Smooth muscle cell (in vitro differentiated cells): ENCODE results near the gene STEAP1B. TPM values are rescaled to one million over a fixed set of nuclear protein-coding genes. Genes with fewer than 3 reads are reported as not detected.

Experiments used
- DNase-seq: peaks from one replicate; lab custom pipeline; 2025; ENCODE audit not compliant: unreplicated experiment; lab: John Stamatoyannopoulos, UW
- H2AFZ ChIP-seq: fragments of 200-600 bp; sonication (generic); 2 replicates; pipeline ENCODE4 v1.6.0; 2016; ENCODE audit warnings: antibody characterized with exemption, low read depth, mild to moderate bottlenecking
- H3F3A ChIP-seq: fragments of 200-600 bp; sonication (generic); 2 replicates; pipeline ENCODE4 v1.6.0; 2017; ENCODE audit warnings: antibody characterized with exemption, low read depth
- H3K27ac ChIP-seq: fragments of 200-600 bp; sonication (generic); 2 replicates; pipeline ENCODE4 v1.5.1; 2016; ENCODE audit warnings: low read depth, mild to moderate bottlenecking
- H3K27me3 ChIP-seq: fragments of 200-600 bp; sonication (generic); 2 replicates; pipeline ENCODE4 v1.6.1; 2016; ENCODE audit warnings: low read depth, mild to moderate bottlenecking
- H3K36me3 ChIP-seq: fragments of 200-600 bp; sonication (generic); 2 replicates; pipeline ENCODE4 v1.5.1; 2016; ENCODE audit warnings: low read depth
- H3K4me1 ChIP-seq: fragments of 200-600 bp; sonication (generic); 2 replicates; pipeline ENCODE4 v1.5.1; 2016; ENCODE audit warnings: low read depth
- H3K4me2 ChIP-seq: fragments of 200-600 bp; sonication (generic); 2 replicates; pipeline ENCODE4 v1.6.0; 2016; ENCODE audit warnings: mild to moderate bottlenecking
- H3K4me3 ChIP-seq: fragments of 200-600 bp; sonication (generic); 2 replicates; pipeline ENCODE4 v1.5.1; 2016; ENCODE audit warnings: mild to moderate bottlenecking
- H3K79me2 ChIP-seq: fragments of 200-600 bp; sonication (generic); 2 replicates; pipeline ENCODE4 v1.6.0; 2016; ENCODE audit warnings: low read depth, mild to moderate bottlenecking
- H3K9ac ChIP-seq: fragments of 200-600 bp; sonication (generic); 2 replicates; pipeline ENCODE4 v1.6.0; 2016; ENCODE audit warnings: low read depth
- H3K9me3 ChIP-seq: fragments of 200-600 bp; sonication (generic); replicated peaks from 2 replicates; pipeline ENCODE4 v1.5.1; 2016; ENCODE audit warnings: low read depth
- H4K20me1 ChIP-seq: fragments of 200-600 bp; sonication (generic); 2 replicates; pipeline ENCODE4 v1.6.0; 2016; ENCODE audit warnings: low read depth
- WGBS: methylation state at CpG from one replicate; pipeline ENCODE4 v1.1.7; 2016; ENCODE audit warnings: low lambda C conversion rate; 5-methylcytosine and 5-hydroxymethylcytosine counted together
- polyA plus RNA-seq: library from polyadenylated mRNA; unstranded; fragments of >200 nt; fragmentation: Nextera tagmentation; extraction: Ambion mirVana; gene quantifications from 2 replicates; pipeline ENCODE4 v1.2.1, GENCODE V29; 2016
- total RNA-seq: library from RNA; depleted of rRNA; stranded (reverse); fragments of >200 nt; gene quantifications from 2 replicates; pipeline ENCODE4 v1.2.3, GENCODE V29; 2014
- TF ChIP-seq, protein P1 (sequence below): fragments of 200-600 bp; sonication (generic); IDR thresholded peaks from 2 replicates; pipeline ENCODE4 v1.5.1; 2017; ENCODE audit warnings: borderline replicate concordance, mild to moderate bottlenecking, antibody characterized with exemption; ENCODE audit not compliant: insufficient read depth, poor library complexity, severe bottlenecking

The STEAP1B gene
- total and polyA plus RNA-seq, 2 experiments from 2014 or later = 0.40 TPM; not detected in 1

DNA sequence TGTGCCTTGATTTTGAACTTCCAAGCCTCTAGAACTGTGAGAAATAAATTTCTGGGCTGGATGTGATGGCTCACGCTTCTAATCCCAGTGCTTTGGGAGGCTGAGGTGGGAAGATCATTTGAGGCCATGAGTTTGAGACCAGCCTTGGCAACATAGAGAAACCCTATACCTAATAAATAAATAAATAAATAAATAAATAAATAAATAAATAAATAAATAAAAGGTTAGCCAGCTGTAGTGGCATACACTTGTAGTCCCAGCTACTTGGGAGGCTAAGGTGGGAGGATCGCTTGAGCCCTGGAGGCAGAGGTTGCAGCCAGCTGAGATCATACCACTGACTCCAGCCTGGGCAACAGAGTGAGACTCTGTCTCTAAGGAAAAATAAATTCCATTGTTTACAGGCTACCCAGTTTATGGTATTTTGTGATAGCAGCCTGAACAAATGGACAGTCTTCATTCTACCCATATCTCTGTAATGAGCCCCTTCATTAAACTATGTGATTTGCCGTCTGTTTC is 67.7 kb downstream of the STEAP1B start:
- H3K79me2 ChIP-seq = no peaks in the 10 kb centered on the region
- no peak overlapping the region for H3K4me3 ChIP-seq
- H3K4me1 ChIP-seq = peaks cover 17% of the 10 kb centered on the region
- no peak overlapping the region for H2AFZ ChIP-seq
- TF ChIP-seq, protein P1, sequence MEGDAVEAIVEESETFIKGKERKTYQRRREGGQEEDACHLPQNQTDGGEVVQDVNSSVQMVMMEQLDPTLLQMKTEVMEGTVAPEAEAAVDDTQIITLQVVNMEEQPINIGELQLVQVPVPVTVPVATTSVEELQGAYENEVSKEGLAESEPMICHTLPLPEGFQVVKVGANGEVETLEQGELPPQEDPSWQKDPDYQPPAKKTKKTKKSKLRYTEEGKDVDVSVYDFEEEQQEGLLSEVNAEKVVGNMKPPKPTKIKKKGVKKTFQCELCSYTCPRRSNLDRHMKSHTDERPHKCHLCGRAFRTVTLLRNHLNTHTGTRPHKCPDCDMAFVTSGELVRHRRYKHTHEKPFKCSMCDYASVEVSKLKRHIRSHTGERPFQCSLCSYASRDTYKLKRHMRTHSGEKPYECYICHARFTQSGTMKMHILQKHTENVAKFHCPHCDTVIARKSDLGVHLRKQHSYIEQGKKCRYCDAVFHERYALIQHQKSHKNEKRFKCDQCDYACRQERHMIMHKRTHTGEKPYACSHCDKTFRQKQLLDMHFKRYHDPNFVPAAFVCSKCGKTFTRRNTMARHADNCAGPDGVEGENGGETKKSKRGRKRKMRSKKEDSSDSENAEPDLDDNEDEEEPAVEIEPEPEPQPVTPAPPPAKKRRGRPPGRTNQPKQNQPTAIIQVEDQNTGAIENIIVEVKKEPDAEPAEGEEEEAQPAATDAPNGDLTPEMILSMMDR = no peak
- no peaks in the 10 kb centered on the region for H3F3A ChIP-seq
- peak overlapping the region; percentile 94 for H3K27ac ChIP-seq
- no peak overlapping the region for H3K4me2 ChIP-seq
- DNase-seq = no peak
- H4K20me1 ChIP-seq = no peaks in the 10 kb centered on the region
- WGBS = 91% methylated on average over 3 of the region's 3 CpGs
- H3K36me3 ChIP-seq = no peaks in the 10 kb centered on the region
- H3K9ac ChIP-seq = peak overlapping the region; percentile 57
- no peaks in the 10 kb centered on the region for H3K9me3 ChIP-seq
- H3K27me3 ChIP-seq = no peaks in the 10 kb centered on the region

DNA sequence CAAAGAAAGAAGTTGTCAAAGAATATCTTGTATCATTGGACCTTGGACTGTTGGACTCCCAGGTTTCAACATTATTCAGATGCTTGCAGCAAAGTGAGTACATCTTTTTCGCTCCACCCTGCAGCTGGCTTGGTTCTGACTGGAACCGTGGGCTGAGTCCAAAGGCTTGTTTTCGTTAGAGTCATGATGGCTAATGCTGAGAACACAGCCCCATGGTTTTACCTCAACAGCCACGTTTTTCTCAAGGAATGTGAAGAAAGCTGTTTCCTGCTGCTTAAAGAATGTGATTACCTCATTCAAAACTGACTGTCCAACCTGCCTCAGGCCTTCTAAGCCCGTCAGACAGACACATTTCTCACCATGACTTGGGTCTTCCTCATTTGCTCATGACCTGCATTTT is 69.5 kb downstream of the STEAP1B start:
- H3K27me3 ChIP-seq = no peaks in the 10 kb centered on the region
- no peaks in the 10 kb centered on the region for H4K20me1 ChIP-seq
- no peaks in the 10 kb centered on the region for H3F3A ChIP-seq
- H3K4me3 ChIP-seq = no peak overlapping the region
- TF ChIP-seq, protein P1 = no peak
- peaks cover 17% of the 10 kb centered on the region for H3K4me1 ChIP-seq
- WGBS = 67% methylated on average over 5 of the region's 5 CpGs
- no peaks in the 10 kb centered on the region for H3K9me3 ChIP-seq
- H3K9ac ChIP-seq = peak overlapping the region; percentile 67
- H2AFZ ChIP-seq = no peak overlapping the region
- H3K4me2 ChIP-seq = no peak overlapping the region
- H3K79me2 ChIP-seq = no peaks in the 10 kb centered on the region
- H3K27ac ChIP-seq = peak overlapping the region; percentile 94
- no peaks in the 10 kb centered on the region for H3K36me3 ChIP-seq
- DNase-seq = no peak

DNA sequence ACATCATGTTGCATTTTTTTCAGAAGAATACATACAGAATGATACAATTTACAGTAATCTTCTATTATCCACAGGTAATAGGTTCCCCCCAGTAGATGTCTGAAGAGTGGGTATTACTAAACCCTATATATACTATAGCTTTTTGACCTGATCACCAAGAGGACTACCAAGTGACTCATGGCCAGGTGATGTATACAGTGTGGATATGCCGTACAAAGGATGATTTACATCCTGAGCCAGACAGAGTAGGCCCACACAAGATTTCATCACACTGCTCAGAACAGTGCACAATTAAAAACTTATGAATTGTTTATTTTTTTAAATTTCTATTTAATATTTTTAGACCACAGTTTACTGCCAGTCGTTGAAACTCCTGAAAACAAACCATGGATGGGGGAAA is 70.6 kb downstream of the STEAP1B start:
- 81% methylated on average over 2 of the region's 2 CpGs for WGBS
- Histone ChIP-seq H3K4me1 (peaks cover 17% of the 10 kb centered on the region), H3K9me3 (no peaks in the 10 kb centered on the region), H4K20me1 (no peaks in the 10 kb centered on the region), H3K36me3 (no peaks in the 10 kb centered on the region), H3K9ac (no peak overlapping the region), H3F3A (no peaks in the 10 kb centered on the region), H3K27me3 (no peaks in the 10 kb centered on the region), H3K27ac (peak overlapping the region; percentile 94), H3K4me2 (no peak overlapping the region), H2AFZ (no peak overlapping the region), H3K79me2 (no peaks in the 10 kb centered on the region), H3K4me3 (no peak overlapping the region)
- TF ChIP-seq, protein P1 = no peak
- no peak for DNase-seq

DNA sequence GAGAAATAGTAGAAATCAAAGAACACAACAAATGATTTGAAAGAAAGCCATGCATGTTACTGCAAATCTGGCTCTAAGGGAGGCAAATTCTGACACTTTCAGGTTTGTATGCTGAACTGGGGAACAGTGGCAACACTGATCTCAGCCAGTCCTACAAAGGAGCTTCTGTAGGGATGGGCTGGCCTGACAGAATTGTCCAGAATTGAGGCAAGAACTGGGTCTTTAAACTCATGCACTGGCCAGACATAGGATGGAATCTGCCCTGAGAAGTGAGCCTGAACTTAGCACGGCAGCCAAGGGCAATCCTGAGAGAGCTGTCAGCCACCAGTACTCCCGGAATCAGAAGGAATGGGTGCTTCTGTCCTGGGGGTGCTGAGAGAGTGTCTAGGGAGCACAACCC is 72.1 kb downstream of the STEAP1B start:
- Histone ChIP-seq H3K36me3 (no peaks in the 10 kb centered on the region), H3K27ac (no peak overlapping the region), H3K4me2 (no peak overlapping the region), H3F3A (no peaks in the 10 kb centered on the region), H3K4me1 (peaks cover 5% of the 10 kb centered on the region), H2AFZ (no peak overlapping the region), H4K20me1 (no peaks in the 10 kb centered on the region), H3K9ac (no peak overlapping the region), H3K27me3 (no peaks in the 10 kb centered on the region), H3K9me3 (no peaks in the 10 kb centered on the region), H3K4me3 (no peak overlapping the region), H3K79me2 (no peaks in the 10 kb centered on the region)
- TF ChIP-seq, protein P1 = no peak
- no peak for DNase-seq
- 88% methylated on average over 2 of the region's 2 CpGs for WGBS
